ENCODE data around the gene LAMA5.

DNA sequence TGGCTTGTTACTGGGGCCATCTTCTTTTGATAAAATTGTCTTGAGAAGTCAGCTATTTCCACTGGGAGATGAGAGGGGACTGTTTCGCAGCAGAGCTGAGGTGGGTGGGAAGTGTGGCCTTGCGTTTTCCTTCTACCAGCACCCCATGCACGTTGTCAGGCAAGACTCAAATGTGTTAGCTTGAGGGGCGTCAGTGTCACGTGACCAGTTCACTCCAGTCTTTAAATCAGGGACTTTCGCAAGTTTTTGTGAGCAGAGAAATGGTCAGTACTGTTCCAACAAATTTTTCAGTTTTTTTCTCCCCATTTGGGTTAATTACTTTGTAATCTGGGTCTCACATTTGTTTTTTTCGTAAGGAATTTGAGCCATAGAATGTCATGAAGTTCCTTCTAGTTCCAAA lies 85.0 kb downstream of the LAMA5 start:
- TF ChIP-seq RAD21 (IDR thresholded peaks at IDR 0.05 in 1 of 2, conservative IDR thresholded peaks at IDR 0.05 in 1 of 2; ENCODE audit: low read depth in 2 of 2, low read length in 2 of 2) (no peak), HDAC6 (IDR thresholded peaks at IDR 0.05; ENCODE audit: low read depth, low read length) (no peak), YY1 (IDR thresholded peaks at IDR 0.05; ENCODE audit: low read depth, low read length) (no peak), POLR2A (IDR thresholded peaks at IDR 0.05; ENCODE audit: control extremely low read depth in 1 of 2, low read depth in 2 of 2, low read length in 2 of 2) (no peak), CBX8 (IDR thresholded peaks at IDR 0.05; ENCODE audit: borderline replicate concordance, low read depth, low read length) (no peak), MAFK (IDR thresholded peaks at IDR 0.05; ENCODE audit: low read depth, low read length) (no peak), PHF8 (conservative IDR thresholded peaks at IDR 0.05; ENCODE audit: low read depth, low read length) (no peak), NRF1 (IDR thresholded peaks at IDR 0.05; ENCODE audit: low read depth, low read length) (no peak), TAF1 (IDR thresholded peaks at IDR 0.05; ENCODE audit: low read depth, low read length) (no peak)
- TF ChIP-seq, protein P1, sequence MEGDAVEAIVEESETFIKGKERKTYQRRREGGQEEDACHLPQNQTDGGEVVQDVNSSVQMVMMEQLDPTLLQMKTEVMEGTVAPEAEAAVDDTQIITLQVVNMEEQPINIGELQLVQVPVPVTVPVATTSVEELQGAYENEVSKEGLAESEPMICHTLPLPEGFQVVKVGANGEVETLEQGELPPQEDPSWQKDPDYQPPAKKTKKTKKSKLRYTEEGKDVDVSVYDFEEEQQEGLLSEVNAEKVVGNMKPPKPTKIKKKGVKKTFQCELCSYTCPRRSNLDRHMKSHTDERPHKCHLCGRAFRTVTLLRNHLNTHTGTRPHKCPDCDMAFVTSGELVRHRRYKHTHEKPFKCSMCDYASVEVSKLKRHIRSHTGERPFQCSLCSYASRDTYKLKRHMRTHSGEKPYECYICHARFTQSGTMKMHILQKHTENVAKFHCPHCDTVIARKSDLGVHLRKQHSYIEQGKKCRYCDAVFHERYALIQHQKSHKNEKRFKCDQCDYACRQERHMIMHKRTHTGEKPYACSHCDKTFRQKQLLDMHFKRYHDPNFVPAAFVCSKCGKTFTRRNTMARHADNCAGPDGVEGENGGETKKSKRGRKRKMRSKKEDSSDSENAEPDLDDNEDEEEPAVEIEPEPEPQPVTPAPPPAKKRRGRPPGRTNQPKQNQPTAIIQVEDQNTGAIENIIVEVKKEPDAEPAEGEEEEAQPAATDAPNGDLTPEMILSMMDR (IDR thresholded peaks at IDR 0.05; ENCODE audit: control extremely low read depth in 1 of 3, insufficient read depth in 1 of 3, low read depth in 1 of 3, low read length in 3 of 3), result no peak
- TF ChIP-seq, protein P2, sequence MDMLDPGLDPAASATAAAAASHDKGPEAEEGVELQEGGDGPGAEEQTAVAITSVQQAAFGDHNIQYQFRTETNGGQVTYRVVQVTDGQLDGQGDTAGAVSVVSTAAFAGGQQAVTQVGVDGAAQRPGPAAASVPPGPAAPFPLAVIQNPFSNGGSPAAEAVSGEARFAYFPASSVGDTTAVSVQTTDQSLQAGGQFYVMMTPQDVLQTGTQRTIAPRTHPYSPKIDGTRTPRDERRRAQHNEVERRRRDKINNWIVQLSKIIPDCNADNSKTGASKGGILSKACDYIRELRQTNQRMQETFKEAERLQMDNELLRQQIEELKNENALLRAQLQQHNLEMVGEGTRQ (IDR thresholded peaks at IDR 0.05; ENCODE audit: low read length), result no peak

Measured in H1 (cell line).